Measurements from ENCODE around the gene PEPD. TPM values are rescaled to one million over a fixed set of nuclear protein-coding genes. Genes with fewer than 3 reads are reported as not detected.
"Not testable (repeated sequence)": the region's sequence is repeated elsewhere in the genome, so short reads cannot be mapped to it uniquely, and the experiment has no call there.

The PEPD gene
- total RNA-seq, 1 donor from 2014 or later, result 49.7 TPM

- no peaks in the 10 kb centered on the region for H3K9me3 Mint-ChIP-seq
- H3K4me1 Mint-ChIP-seq, result peaks cover 3% of the 10 kb centered on the region
- peaks cover 4% of the 10 kb centered on the region for H3K36me3 Mint-ChIP-seq
- H3K4me3 Mint-ChIP-seq, result no peak overlapping the region
- no peak for DNase-seq (ENCODE audit: low spot score in 2 of 2, unreplicated experiment in 2 of 2)
- no peaks in the 10 kb centered on the region for H3K27me3 Mint-ChIP-seq (ENCODE audit: low read depth)
- TF ChIP-seq CTCF (IDR thresholded peaks at IDR 0.05; ENCODE audit: unreplicated experiment), result no peak
- no peak overlapping the region for H3K27ac Mint-ChIP-seq
Measured at GRCh38 chr19:33492951-33493350, 28.6 kb downstream of the PEPD start.

- Mint-ChIP-seq H3K9me3 (no peaks in the 10 kb centered on the region), H3K36me3 (peaks cover 5% of the 10 kb centered on the region), H3K27ac (no peak overlapping the region), H3K4me3 (no peak overlapping the region), H3K4me1 (peaks cover 5% of the 10 kb centered on the region), H3K27me3 (ENCODE audit: low read depth) (no peaks in the 10 kb centered on the region)
- no peak for DNase-seq (ENCODE audit: low spot score in 2 of 2, unreplicated experiment in 2 of 2)
- no peak for TF ChIP-seq CTCF (IDR thresholded peaks at IDR 0.05; ENCODE audit: unreplicated experiment)
Measured at GRCh38 chr19:33492090-33492489, 29.5 kb downstream of the PEPD start.

- H3K27me3 Mint-ChIP-seq (ENCODE audit: low read depth); H3K36me3 Mint-ChIP-seq; H3K4me1 Mint-ChIP-seq; H3K27ac Mint-ChIP-seq; H3K4me3 Mint-ChIP-seq; DNase-seq (ENCODE audit: low spot score in 2 of 2, unreplicated experiment in 2 of 2); H3K9me3 Mint-ChIP-seq: not testable (repeated sequence)
Measured at GRCh38 chr19:33490596-33490995, 31.0 kb downstream of the PEPD start.

GRCh38 chr19:33490041-33490451, 31.5 kb downstream of the PEPD start:
- no peak for TF ChIP-seq CTCF (IDR thresholded peaks at IDR 0.05; ENCODE audit: unreplicated experiment)
- Mint-ChIP-seq H3K9me3 (no peaks in the 10 kb centered on the region), H3K27me3 (ENCODE audit: low read depth) (no peaks in the 10 kb centered on the region), H3K4me3 (no peak overlapping the region), H3K27ac (no peak overlapping the region), H3K36me3 (peaks cover 10% of the 10 kb centered on the region), H3K4me1 (peaks cover 7% of the 10 kb centered on the region)
- DNase-seq (ENCODE audit: low spot score in 2 of 2, unreplicated experiment in 2 of 2), result no peak

GRCh38 chr19:33488826-33489225, 32.8 kb downstream of the PEPD start:
- DNase-seq (ENCODE audit: low spot score in 2 of 2, unreplicated experiment in 2 of 2), result no peak
- no peak overlapping the region for H3K27ac Mint-ChIP-seq
- H3K27me3 Mint-ChIP-seq (ENCODE audit: low read depth), result no peaks in the 10 kb centered on the region
- peaks cover 7% of the 10 kb centered on the region for H3K4me1 Mint-ChIP-seq
- no peaks in the 10 kb centered on the region for H3K9me3 Mint-ChIP-seq
- H3K36me3 Mint-ChIP-seq, result peaks cover 8% of the 10 kb centered on the region
- no peak for TF ChIP-seq CTCF (IDR thresholded peaks at IDR 0.05; ENCODE audit: unreplicated experiment)
- H3K4me3 Mint-ChIP-seq, result no peak overlapping the region

GRCh38 chr19:33487901-33488800, 33.4 kb downstream of the PEPD start:
- Mint-ChIP-seq H3K4me1 (peaks cover 7% of the 10 kb centered on the region), H3K27me3 (ENCODE audit: low read depth) (no peaks in the 10 kb centered on the region), H3K4me3 (no peak overlapping the region), H3K9me3 (peaks cover 2% of the 10 kb centered on the region), H3K27ac (no peak overlapping the region), H3K36me3 (peaks cover 10% of the 10 kb centered on the region)
- no peak for DNase-seq (ENCODE audit: low spot score in 2 of 2, unreplicated experiment in 2 of 2)
- TF ChIP-seq CTCF (IDR thresholded peaks at IDR 0.05; ENCODE audit: unreplicated experiment), result no peak
